K562 (cell line): Measurements from ENCODE around the gene RBM34. TPM values are rescaled to one million over a fixed set of nuclear protein-coding genes. Genes with fewer than 3 reads are reported as not detected.

ENCODE experiments used
- CHD1 ChIP-seq: fragments of 200-600 bp; sonication (generic); IDR thresholded peaks from one replicate; pipeline ENCODE4 v1.6.1; 2012; ENCODE audit warnings: mild to moderate bottlenecking, moderate library complexity, low read length, inconsistent platforms
- CHD4 ChIP-seq: fragments of 200-600 bp; sonication (generic); IDR thresholded peaks from 3 replicates; pipeline ENCODE4 v1.6.1; 2012; ENCODE audit warnings: low read depth, mild to moderate bottlenecking, mixed read lengths, low read length, inconsistent platforms; ENCODE audit not compliant: insufficient read depth, insufficient replicate concordance, poor library complexity, severe bottlenecking
- CUX1 ChIP-seq: fragments of 200-800 bp; sonication (Bioruptor generic); IDR thresholded peaks from 2 replicates; pipeline ENCODE4 v1.6.1; 2016; ENCODE audit warnings: missing genetic modification characterization, missing compliant biosample characterization
- DNMT1 ChIP-seq: fragments of 450-650 bp; IDR thresholded peaks from 2 replicates; pipeline ENCODE4 v1.6.1; 2016; ENCODE audit warnings: antibody characterized with exemption, mild to moderate bottlenecking
- ELF2 ChIP-seq: fragments of 250-450 bp; sonication (Bioruptor Pico); IDR thresholded peaks from 2 replicates; pipeline ENCODE4 v1.5.0; 2021; ENCODE audit warnings: mild to moderate bottlenecking
- FOXA3 ChIP-seq, 2 experiments: fragments of 450-650 bp in 1 of 2; sonication (generic) in 1 of 2; formaldehyde crosslinking; IDR thresholded peaks in 1 of 2; conservative IDR thresholded peaks in 1 of 2; 2 replicates each; pipeline versions ENCODE4 v1.4.0 to v1.8.0; 2020 to 2022; ENCODE audit warnings: mild to moderate bottlenecking in 2 of 2, missing genetic modification reagents in 1 of 2
- GTF2E2 ChIP-seq: fragments of 200-800 bp; sonication (Bioruptor generic); IDR thresholded peaks from 2 replicates; pipeline ENCODE4 v1.6.1; 2016; ENCODE audit warnings: missing genetic modification characterization, missing compliant biosample characterization
- HMGXB4 ChIP-seq: sonication (generic); formaldehyde crosslinking; IDR thresholded peaks from 2 replicates; pipeline ENCODE4 v1.8.1; 2023; ENCODE audit warnings: mild to moderate bottlenecking, missing genetic modification reagents
- LCOR ChIP-seq: sonication (generic); formaldehyde crosslinking; IDR thresholded peaks from 2 replicates; pipeline ENCODE4 v1.8.0; 2022; ENCODE audit warnings: mild to moderate bottlenecking, missing genetic modification reagents
- POLR2AphosphoS5 ChIP-seq: IDR thresholded peaks from 2 replicates; pipeline ENCODE4 v1.6.1; 2011; ENCODE audit warnings: mild to moderate bottlenecking, low read depth, low read length, moderate library complexity; ENCODE audit not compliant: control insufficient read depth, insufficient read depth
- RBFOX2 ChIP-seq: fragments of 200-400 bp; formaldehyde crosslinking; IDR thresholded peaks from 2 replicates; pipeline ENCODE4 v1.6.1; 2017; ENCODE audit warnings: low read depth, mild to moderate bottlenecking, low read length, moderate library complexity
- RBM39 ChIP-seq: fragments of 200-400 bp; formaldehyde crosslinking; optimal IDR thresholded peaks from 2 replicates; pipeline ENCODE3; 2018; ENCODE audit warnings: low read depth, low read length
- SLC30A9 ChIP-seq: fragments of 250-450 bp; sonication (Bioruptor Pico); IDR thresholded peaks from 2 replicates; pipeline ENCODE4 v1.8.0; 2022; ENCODE audit warnings: mild to moderate bottlenecking, moderate library complexity
- SNIP1 ChIP-seq: fragments of 450-650 bp; IDR thresholded peaks from 2 replicates; pipeline ENCODE4 v1.7.1; 2017; ENCODE audit warnings: low read depth, mild to moderate bottlenecking
- ZBTB7A ChIP-seq: IDR thresholded peaks from 2 replicates; pipeline ENCODE4 v1.6.1; 2011; ENCODE audit warnings: low read depth, mild to moderate bottlenecking, low read length, moderate library complexity, borderline replicate concordance; ENCODE audit not compliant: control insufficient read depth
- ZNF133 ChIP-seq: fragments of 250-450 bp; sonication (Bioruptor Pico); IDR thresholded peaks from 2 replicates; pipeline ENCODE4 v1.4.0; 2020; ENCODE audit warnings: mild to moderate bottlenecking
- ZNF717 ChIP-seq: fragments of 250-450 bp; sonication (Bioruptor Pico); IDR thresholded peaks from 2 replicates; pipeline ENCODE4 v1.5.0; 2021
- polyA plus RNA-seq, 8 experiments: library from polyadenylated mRNA; depleted of rRNA in 4 of 8; stranded (reverse) in 5 of 8; unstranded in 3 of 8; fragments of >200 nt; fragmentation: Nextera tagmentation in 2 of 8; fragmentation: Illumina TruSeq in 1 of 8; extraction: Ambion mirVana in 2 of 8; extraction: Trizol in 1 of 8; gene quantifications; 2 replicates each; pipeline versions ENCODE4 v1.2.1 to v1.2.3, GENCODE V29; 2011 to 2014; ENCODE audit warnings: inconsistent platforms in 1 of 8, missing spikeins in 1 of 8
- total RNA-seq, 7 experiments: library from RNA; depleted of rRNA in 6 of 7; stranded (reverse); fragments of >200 nt in 6 of 7; fragmentation: Illumina TruSeq in 2 of 7; extraction: Trizol in 2 of 7; gene quantifications; 2 replicates each; pipeline versions ENCODE4 v1.2.1 to v1.2.3, GENCODE V29; 2011 to 2021; ENCODE audit warnings: low replicate concordance in 1 of 7
- TF ChIP-seq, protein P1 (sequence below): sonication (generic); IDR thresholded peaks from 2 replicates; pipeline ENCODE4 v1.6.1; 2016
- TF ChIP-seq, protein P2 (sequence below): IDR thresholded peaks from 2 replicates; pipeline ENCODE4 v1.6.1; 2016; ENCODE audit warnings: missing genetic modification characterization, missing compliant biosample characterization

RBM34 gene
- total and polyA plus RNA-seq, 9 of the 15 experiments (the other 6 are each of a cell fraction or from before 2014, with no cell fraction given), result 64.0 to 178 (median 124) TPM

DNA sequence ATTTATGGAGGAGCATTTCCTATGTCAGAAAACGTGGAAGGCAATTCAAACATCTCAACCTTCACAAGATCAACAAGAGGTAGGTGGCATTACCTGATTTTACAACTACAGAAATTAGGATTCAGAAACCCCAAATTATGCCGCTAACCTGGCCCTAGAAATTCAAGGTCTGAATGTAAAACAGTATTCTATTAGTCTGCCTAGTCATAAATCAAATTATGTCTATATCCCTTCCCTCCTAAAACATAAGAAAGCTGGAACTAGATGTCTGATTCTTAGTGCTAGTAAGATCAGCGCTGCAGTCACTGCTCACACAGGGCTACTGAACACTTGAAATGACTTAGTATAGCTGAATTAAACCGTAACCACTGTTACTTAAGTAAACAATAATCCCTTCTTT is 33.8 kb downstream of the RBM34 start (continued):
- TF ChIP-seq ZNF717 (CRISPR knock-in tag), result no peak
- peak; percentile 11 for TF ChIP-seq CHD1
- TF ChIP-seq GTF2E2 (tag), result no peak
- TF ChIP-seq, protein P1, sequence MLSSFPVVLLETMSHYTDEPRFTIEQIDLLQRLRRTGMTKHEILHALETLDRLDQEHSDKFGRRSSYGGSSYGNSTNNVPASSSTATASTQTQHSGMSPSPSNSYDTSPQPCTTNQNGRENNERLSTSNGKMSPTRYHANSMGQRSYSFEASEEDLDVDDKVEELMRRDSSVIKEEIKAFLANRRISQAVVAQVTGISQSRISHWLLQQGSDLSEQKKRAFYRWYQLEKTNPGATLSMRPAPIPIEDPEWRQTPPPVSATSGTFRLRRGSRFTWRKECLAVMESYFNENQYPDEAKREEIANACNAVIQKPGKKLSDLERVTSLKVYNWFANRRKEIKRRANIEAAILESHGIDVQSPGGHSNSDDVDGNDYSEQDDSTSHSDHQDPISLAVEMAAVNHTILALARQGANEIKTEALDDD, result peak; percentile 37; the same call in 1 of the 2 replicates
- TF ChIP-seq POLR2AphosphoS5, result 0 out of 2 replicates have a peak, but pooled peaks have one; percentile 10
- no peak for TF ChIP-seq ZNF133
- no peak for TF ChIP-seq RBM39
- no peak for TF ChIP-seq HMGXB4 (CRISPR knock-in tag)
- TF ChIP-seq ZBTB7A, result no peak
- TF ChIP-seq FOXA3 (CRISPR knock-in tag; conservative IDR thresholded peaks at IDR 0.05 in 1 of 2, IDR thresholded peaks at IDR 0.05 in 1 of 2), result peak in 1 of 2 experiments; percentile 35; a peak in 1 of 4 replicates
- TF ChIP-seq LCOR (CRISPR knock-in tag), result no peak
- TF ChIP-seq CUX1 (CRISPR knock-in tag), result no peak
- peak; percentile 21; the same call in 1 of the 2 replicates for TF ChIP-seq RBFOX2
- TF ChIP-seq DNMT1, result no peak
- TF ChIP-seq, protein P2, sequence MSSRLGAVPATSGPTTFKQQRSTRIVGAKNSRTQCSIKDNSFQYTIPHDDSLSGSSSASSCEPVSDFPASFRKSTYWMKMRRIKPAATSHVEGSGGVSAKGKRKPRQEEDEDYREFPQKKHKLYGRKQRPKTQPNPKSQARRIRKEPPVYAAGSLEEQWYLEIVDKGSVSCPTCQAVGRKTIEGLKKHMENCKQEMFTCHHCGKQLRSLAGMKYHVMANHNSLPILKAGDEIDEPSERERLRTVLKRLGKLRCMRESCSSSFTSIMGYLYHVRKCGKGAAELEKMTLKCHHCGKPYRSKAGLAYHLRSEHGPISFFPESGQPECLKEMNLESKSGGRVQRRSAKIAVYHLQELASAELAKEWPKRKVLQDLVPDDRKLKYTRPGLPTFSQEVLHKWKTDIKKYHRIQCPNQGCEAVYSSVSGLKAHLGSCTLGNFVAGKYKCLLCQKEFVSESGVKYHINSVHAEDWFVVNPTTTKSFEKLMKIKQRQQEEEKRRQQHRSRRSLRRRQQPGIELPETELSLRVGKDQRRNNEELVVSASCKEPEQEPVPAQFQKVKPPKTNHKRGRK (tag), result no peak
- TF ChIP-seq ELF2, result 0 out of 2 replicates have a peak, but pooled peaks have one; percentile 27
- TF ChIP-seq CHD4, result no peak
- no peak for TF ChIP-seq SNIP1
- TF ChIP-seq SLC30A9 (CRISPR knock-in tag), result no peak
